Ishikawa (cell line): Measurements from ENCODE around the gene FAF2.

Experiments used
- CEBPB ChIP-seq: IDR thresholded peaks from 2 replicates; pipeline ENCODE4 v1.6.1; 2012
- CREB1 ChIP-seq: IDR thresholded peaks from 2 replicates; pipeline ENCODE4 v1.6.1; 2012; ENCODE audit warnings: low read depth
- EP300 ChIP-seq: IDR thresholded peaks from 2 replicates; pipeline ENCODE4 v1.6.1; 2012; ENCODE audit warnings: borderline replicate concordance
- FOXM1 ChIP-seq: IDR thresholded peaks from 2 replicates; pipeline ENCODE4 v1.6.1; 2012; ENCODE audit warnings: low read depth, borderline replicate concordance
- MAX ChIP-seq: IDR thresholded peaks from 2 replicates; pipeline ENCODE4 v1.6.1; 2012
- NFIC ChIP-seq: IDR thresholded peaks from 2 replicates; pipeline ENCODE4 v1.6.1; 2012
- RAD21 ChIP-seq: IDR thresholded peaks from 2 replicates; pipeline ENCODE4 v1.6.1; 2012; ENCODE audit warnings: low read depth
- REST ChIP-seq: IDR thresholded peaks from 2 replicates; pipeline ENCODE4 v1.6.1; 2012; ENCODE audit warnings: low read depth, mild to moderate bottlenecking
- TAF1 ChIP-seq: IDR thresholded peaks from 2 replicates; pipeline ENCODE4 v1.6.1; 2012; ENCODE audit warnings: low read depth, mild to moderate bottlenecking
- TCF12 ChIP-seq: IDR thresholded peaks from 2 replicates; pipeline ENCODE4 v1.6.1; 2012; ENCODE audit warnings: low read depth
- TEAD4 ChIP-seq: IDR thresholded peaks from 2 replicates; pipeline ENCODE4 v1.6.1; 2012
- USF1 ChIP-seq: IDR thresholded peaks from 2 replicates; pipeline ENCODE4 v1.6.1; 2012
- YY1 ChIP-seq: IDR thresholded peaks from 2 replicates; pipeline ENCODE4 v1.6.1; 2012; ENCODE audit warnings: low read depth
- ZBTB7A ChIP-seq: IDR thresholded peaks from 2 replicates; pipeline ENCODE4 v1.6.1; 2012; ENCODE audit warnings: low read depth

- no peak for TF ChIP-seq EP300
- no peak for TF ChIP-seq RAD21
- TF ChIP-seq CREB1 = no peak
- no peak for TF ChIP-seq MAX
- no peak for TF ChIP-seq YY1
- no peak for TF ChIP-seq TEAD4
- TF ChIP-seq USF1 = no peak
- TF ChIP-seq CEBPB = no peak
- no peak for TF ChIP-seq TAF1
- TF ChIP-seq ZBTB7A = no peak
- TF ChIP-seq REST = no peak
- no peak for TF ChIP-seq NFIC
- TF ChIP-seq FOXM1 = no peak
- TF ChIP-seq TCF12 = no peak
Measured at GRCh38 chr5:176481711-176482110, 33.5 kb downstream of the FAF2 start.
